K562 (cell line): ENCODE measurements around the gene CCDC178.

Source experiments
- CSDE1 ChIP-seq, 2 experiments: fragments of 450-650 bp; IDR thresholded peaks; 2 replicates each; pipeline ENCODE4 v1.6.1; 2016; ENCODE audit warnings: mild to moderate bottlenecking in 1 of 2
- NR2C2 ChIP-seq, 2 experiments: fragments of 200-800 bp in 1 of 2; sonication (Bioruptor generic) in 1 of 2; sonication (generic) in 1 of 2; formaldehyde crosslinking in 1 of 2; IDR thresholded peaks; 2 replicates each; pipeline versions ENCODE4 v1.6.1 to v1.8.0; 2016 to 2022; ENCODE audit warnings: mild to moderate bottlenecking in 1 of 2, missing compliant biosample characterization in 1 of 2, missing genetic modification characterization in 1 of 2, missing genetic modification reagents in 1 of 2
- POLR2A ChIP-seq: fragments of 450-650 bp; conservative IDR thresholded peaks from 2 replicates; pipeline ENCODE4 v1.6.1; 2016
- SAP30 ChIP-seq: fragments of 200-600 bp; sonication (generic); IDR thresholded peaks from 2 replicates; pipeline ENCODE4 v1.6.1; 2012; ENCODE audit warnings: borderline replicate concordance, low read depth, mild to moderate bottlenecking, moderate library complexity, low read length, control low read depth, inconsistent platforms; ENCODE audit not compliant: insufficient read depth, poor library complexity, severe bottlenecking
- ZNF324 ChIP-seq: fragments of 250-450 bp; sonication (Bioruptor Pico); IDR thresholded peaks from 2 replicates; pipeline ENCODE4 v1.4.0; 2020; ENCODE audit warnings: mild to moderate bottlenecking

- TF ChIP-seq POLR2A (no peak), NR2C2 (CRISPR knock-in tag; IDR thresholded peaks at IDR 0.05) (no peak), NR2C2 (tag; IDR thresholded peaks at IDR 0.05) (no peak), SAP30 (no peak), CSDE1 (IDR thresholded peaks at IDR 0.05) (no peak), ZNF324 (CRISPR knock-in tag) (no peak)
These were observed 327.1 kb downstream of the CCDC178 start for GRCh38 chr18:33113416-33113815.
